T47D (cell line): ENCODE measurements around the gene FAM110A.
"Not testable (repeated sequence)": the region's sequence is repeated elsewhere in the genome, so short reads cannot be mapped to it uniquely, and the experiment has no call there.

Experiments used
- DNase-seq, 2 experiments: peaks; one replicate each; pipeline versions ENCODE4 v3.0.0 to v3.0.0-alpha.2; 2011 to 2012; ENCODE audit warnings: low read depth in 1 of 2, low spot score in 1 of 2
- JUND ChIP-seq: IDR thresholded peaks from 2 replicates; pipeline ENCODE4 v1.6.1; 2012; ENCODE audit warnings: low read depth
- in situ Hi-C: cut with HindIII; loops from 2 replicates; pipeline ENCODE4 v1.10.0; 2016; ENCODE audit warnings: low sequenced_read_pairs, low pct_unique_long_range_greater_than_20kb

Gene FAM110A

DNA sequence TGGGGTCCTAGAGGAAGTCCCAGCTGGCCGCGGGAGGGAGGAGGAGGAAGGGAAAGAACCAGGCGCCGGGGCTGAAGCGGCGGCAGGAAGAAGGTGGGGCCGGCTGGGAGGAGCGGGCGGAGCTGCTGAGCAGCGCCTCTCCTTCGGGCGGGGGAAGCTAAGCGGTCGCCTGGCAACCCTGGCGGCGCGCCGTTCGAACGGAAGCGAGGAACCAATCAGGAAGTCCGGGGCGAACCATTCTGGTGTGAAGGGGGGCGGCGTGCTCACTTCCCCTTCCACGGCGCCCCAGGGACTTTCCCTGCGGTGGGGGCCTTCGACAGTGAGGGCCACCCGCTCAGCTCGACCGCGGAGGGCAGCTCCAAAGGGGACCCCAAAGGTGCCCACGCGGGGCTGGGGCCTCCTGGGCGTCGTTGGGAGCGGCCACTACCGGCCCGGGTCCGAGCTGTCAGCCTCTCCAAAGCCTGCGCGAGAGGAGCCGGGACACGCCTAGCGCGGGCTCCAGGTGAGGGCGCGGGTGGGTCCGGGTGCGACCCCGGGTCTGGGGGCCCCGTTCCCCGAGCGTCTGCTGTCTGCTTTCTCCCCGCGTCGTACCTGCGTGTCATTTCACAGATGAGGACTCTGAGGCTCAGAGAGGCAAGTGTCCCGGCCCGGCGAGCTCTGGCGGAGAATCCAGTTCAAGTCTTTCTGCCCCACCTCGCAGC, at the start of gene FAM110A:
FAM110A (plus strand) TSS at position 266 of the 701 bp plus-strand sequence. CDS start 11,090 bp downstream, outside the sequence.
- TF ChIP-seq JUND = no peak
- DNase-seq = peak; percentile 86 to 96
- in situ Hi-C loops = no loop called here

DNA sequence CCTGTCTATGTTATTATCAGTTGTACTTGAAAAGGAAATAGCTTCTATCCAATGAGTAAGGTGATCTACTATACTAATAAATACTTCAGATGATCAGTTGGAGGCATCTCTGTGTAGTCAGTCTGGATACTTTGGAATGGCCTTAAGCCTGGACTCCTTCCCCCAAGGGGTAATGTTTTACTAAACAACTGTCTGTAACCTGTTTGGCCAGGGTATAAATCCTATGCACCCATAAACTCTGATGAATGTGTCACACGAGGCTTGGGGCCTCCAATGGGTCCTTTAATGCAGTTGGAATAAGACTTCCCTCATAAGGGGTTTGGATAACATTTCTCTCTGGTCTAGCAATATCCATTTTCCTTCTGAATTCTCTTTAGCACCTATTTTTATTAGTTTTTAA, 45.7 kb upstream of the FAM110A start:
- in situ Hi-C loops = no loop called here
- peak in 1 of 2 experiments; percentile 46 for DNase-seq

GRCh38 chr20:791056-791455, 42.5 kb upstream of the FAM110A start:
- no peak for DNase-seq
- in situ Hi-C loops = no loop called here
- TF ChIP-seq JUND = no peak

More for the DNA sequence above, 45.7 kb upstream of the FAM110A start:
- no peak for TF ChIP-seq JUND

DNA sequence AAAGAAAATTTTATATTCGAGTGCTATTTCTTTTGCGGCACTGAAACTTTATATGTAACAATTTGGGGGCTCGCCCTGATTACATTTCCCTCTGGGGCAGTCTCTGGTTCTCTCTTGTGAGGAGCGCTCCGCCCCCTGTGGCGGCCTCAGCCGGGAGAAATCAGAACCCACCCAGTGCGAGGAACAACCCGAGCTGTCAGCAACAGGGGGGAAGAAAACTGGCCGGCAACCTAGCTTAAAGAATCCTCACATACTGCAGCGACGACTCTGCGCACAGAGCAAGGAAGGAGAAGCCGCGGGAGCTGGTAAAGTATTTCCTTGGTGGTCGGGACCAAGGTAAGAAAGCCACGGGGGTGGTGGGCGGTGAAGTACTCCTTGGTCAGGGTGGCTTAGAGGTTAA, 41.3 kb upstream of the FAM110A start:
- in situ Hi-C loops = no loop called here
- DNase-seq = no peak
- TF ChIP-seq JUND = no peak

DNA sequence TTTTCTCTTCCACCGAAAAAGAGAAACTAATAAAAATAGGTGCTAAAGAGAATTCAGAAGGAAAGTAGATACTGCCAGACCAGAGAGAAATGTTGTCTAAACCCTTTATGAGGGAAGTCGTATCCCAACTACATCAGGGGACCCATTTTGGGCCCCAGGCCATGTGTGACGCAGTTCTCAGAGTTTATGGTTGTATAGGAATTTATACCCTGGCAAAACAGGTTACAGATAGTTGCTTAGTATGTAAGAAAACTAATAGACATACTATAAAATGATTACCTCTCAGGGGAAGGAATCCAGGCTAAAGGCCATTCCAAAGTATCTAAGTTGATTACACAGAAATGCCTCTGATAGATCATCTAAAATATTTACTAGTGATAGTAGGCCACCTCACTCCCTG, 36.6 kb upstream of the FAM110A start:
- TF ChIP-seq JUND = no peak
- no peak for DNase-seq
- in situ Hi-C loops = no loop called here

- in situ Hi-C loops, DNase-seq: not testable (repeated sequence)
Observed at GRCh38 chr20:798746-799145, 34.8 kb upstream of the FAM110A start.

DNA sequence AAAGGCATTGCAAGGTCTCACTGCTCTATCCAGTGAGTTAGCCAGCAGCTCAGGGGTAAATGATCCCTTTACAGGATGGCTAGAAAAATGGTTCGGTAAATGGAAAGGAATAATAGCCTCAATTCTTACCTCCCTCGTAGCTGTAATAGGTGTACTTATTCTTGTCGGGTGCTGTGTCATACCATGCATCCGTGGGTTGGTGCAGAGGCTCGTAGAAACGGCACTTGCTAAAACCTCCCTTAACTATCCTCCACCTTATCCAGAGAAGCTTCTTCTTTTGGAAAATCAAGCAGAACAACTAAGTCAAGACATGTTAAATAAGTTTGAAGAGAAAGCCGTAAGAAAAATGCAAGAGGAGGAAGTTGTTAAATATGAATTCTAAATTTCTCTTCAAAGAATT, 33.5 kb upstream of the FAM110A start:
- DNase-seq, in situ Hi-C loops: not testable (repeated sequence)

GRCh38 chr20:801678-802077, 31.8 kb upstream of the FAM110A start:
- in situ Hi-C loops = no loop called here
- no peak for TF ChIP-seq JUND
- no peak for DNase-seq

- DNase-seq = peak in 1 of 2 experiments; percentile 52
- TF ChIP-seq JUND = no peak
- in situ Hi-C loops = no loop called here
Observed at GRCh38 chr20:805713-806112, 27.8 kb upstream of the FAM110A start.

DNA sequence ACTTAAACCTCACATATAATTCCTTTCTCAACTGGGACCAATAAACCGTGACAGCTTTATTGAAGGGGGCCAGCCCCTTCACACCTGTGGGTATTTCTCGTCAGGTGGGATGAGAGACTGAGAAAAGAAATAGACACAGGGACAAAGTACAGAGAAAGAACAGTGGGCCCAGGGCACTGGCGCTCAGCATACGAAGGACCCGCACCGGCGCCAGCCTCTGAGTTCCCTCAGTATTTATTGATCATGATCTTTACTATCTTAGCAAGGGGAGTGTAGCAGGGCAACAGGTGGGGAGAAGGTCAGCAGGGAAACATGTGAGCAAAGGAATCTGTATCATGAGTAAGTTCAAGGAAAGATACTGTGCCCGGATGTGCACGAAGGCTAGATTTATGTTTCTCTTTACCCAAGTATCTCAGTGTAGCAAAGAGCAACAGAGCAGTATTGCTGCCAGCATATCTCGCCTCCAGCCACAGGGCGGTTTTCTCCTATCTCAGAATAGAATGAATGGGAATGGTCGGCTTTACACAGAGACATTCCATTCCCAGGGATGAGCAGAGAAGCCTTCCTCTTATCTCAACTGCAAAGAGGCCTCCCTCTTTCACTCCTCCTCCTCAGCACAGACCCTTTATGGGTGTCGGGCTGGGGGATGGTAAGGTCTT, 21.6 kb upstream of the FAM110A start:
- in situ Hi-C loops = not testable (repeated sequence)

GRCh38 chr20:812435-812814, 21.1 kb upstream of the FAM110A start:
- in situ Hi-C loops, DNase-seq: not testable (repeated sequence)

More for the DNA sequence above, 21.6 kb upstream of the FAM110A start:
- not testable (repeated sequence) for DNase-seq

DNA sequence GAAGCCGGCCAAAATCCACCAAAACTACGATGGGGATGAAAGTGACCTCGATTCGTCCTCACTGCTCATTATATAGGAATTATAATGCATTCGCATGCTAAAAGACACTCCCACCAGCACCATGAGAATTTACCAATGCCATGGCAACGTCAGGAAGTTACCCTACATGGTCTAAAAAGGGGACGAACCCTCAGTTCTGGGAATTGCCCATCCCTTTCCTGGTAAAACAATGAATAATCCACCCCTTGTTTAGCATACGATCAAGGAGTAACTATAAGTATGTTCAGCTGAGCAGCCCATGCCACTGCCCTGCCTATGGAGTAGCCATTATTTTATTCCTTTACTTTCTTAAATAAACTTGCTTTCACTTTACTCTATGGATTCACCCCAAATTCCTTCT, 20.1 kb upstream of the FAM110A start:
- TF ChIP-seq JUND = no peak
- in situ Hi-C loops = no loop called here
- DNase-seq = no peak

DNA sequence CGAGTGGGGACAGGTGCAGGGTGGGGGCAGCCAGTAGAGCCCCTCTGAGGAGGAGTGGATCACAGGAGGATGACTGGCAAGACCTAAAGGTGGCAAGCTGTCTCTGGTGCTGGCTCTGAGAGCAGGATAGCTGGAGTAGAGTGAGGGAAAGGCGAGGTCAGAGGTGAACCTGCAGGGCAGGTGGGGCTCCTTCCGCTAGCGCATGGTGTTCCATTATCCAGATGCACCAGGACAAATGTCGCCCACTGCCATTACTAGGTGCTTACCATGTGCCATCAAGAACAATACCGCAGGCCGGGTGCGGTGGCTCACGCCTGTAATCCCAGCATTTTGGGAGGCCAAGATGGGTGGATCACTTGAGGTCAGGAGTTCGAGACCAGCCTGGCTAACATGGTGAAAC, 18.3 kb upstream of the FAM110A start:
- no peak for TF ChIP-seq JUND
- in situ Hi-C loops = no loop called here
- no peak for DNase-seq
